OCI-LY7 (cell line): ENCODE measurements around the gene GALC.

Source experiments
- EZH2phosphoT487 ChIP-seq: fragments of 200-600 bp; sonication (generic); IDR thresholded peaks from 2 replicates; pipeline ENCODE4 v1.6.1; 2018; ENCODE audit warnings: low read depth, borderline replicate concordance, mild to moderate bottlenecking, mixed run types, antibody characterized with exemption, low read length, moderate library complexity, mixed read lengths
- TF ChIP-seq, protein P1 (sequence below): fragments of 200-600 bp; sonication (generic); conservative IDR thresholded peaks from 2 replicates; pipeline ENCODE4 v1.5.1; 2014; ENCODE audit warnings: mild to moderate bottlenecking, antibody characterized with exemption, low read length, moderate library complexity, mixed read lengths

DNA sequence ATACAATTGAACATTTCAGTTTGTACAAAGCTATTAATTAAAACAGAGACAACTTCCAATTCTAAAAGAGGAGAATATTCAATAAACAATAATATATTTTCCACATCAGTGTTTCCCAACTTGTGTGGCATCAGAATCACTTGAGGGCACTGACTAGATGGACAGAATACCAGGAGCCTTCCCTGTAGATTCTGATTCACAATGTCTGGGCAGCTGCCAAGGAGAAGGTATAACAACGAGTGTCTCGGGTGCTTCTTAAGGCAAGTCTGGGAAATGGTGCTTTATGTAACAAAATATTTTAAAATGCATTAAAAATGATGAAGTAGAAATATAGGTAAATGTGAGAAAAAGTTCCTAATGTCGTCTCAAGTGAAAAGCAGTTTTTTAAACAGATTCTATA lies 26.2 kb downstream of the GALC start:
- TF ChIP-seq, protein P1, sequence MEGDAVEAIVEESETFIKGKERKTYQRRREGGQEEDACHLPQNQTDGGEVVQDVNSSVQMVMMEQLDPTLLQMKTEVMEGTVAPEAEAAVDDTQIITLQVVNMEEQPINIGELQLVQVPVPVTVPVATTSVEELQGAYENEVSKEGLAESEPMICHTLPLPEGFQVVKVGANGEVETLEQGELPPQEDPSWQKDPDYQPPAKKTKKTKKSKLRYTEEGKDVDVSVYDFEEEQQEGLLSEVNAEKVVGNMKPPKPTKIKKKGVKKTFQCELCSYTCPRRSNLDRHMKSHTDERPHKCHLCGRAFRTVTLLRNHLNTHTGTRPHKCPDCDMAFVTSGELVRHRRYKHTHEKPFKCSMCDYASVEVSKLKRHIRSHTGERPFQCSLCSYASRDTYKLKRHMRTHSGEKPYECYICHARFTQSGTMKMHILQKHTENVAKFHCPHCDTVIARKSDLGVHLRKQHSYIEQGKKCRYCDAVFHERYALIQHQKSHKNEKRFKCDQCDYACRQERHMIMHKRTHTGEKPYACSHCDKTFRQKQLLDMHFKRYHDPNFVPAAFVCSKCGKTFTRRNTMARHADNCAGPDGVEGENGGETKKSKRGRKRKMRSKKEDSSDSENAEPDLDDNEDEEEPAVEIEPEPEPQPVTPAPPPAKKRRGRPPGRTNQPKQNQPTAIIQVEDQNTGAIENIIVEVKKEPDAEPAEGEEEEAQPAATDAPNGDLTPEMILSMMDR: no peak
- TF ChIP-seq EZH2phosphoT487: no peak
